GM21529 (cell line): ENCODE results near the gene DSC2.
"Not testable (repeated sequence)": the region's sequence is repeated elsewhere in the genome, so short reads cannot be mapped to it uniquely, and the experiment has no call there.

Experiments
- ATAC-seq: cut with Tn5 transposase; IDR thresholded peaks from one replicate; pipeline ENCODE4 v1.9.1; 2021; ENCODE audit not compliant: unreplicated experiment

Gene DSC2

DNA sequence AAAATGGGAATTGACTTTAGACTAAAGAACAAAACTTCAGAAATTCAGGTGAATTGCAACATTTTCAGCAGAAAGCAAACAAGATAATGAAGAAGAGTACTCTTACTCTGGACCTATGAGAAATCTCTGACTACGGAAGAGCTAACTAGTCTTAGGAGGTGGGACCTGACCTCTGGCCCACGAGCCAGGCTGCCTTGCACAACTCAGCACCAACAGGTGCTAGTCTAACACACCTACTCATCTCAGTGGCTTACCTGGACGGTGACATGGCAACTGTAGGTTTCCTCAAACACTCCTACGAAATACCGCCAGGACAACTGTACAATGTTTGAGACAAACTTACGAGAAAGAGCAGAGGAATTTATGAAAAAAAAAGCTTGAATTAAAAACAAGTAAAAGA is 56.6 kb downstream of the DSC2 start:
- ATAC-seq = no peak

- no peak for ATAC-seq
Measured at GRCh38 chr18:31044926-31045325, 57.3 kb downstream of the DSC2 start.

- no peak for ATAC-seq
Measured at GRCh38 chr18:31043709-31044108, 58.5 kb downstream of the DSC2 start.

- no peak for ATAC-seq
Measured at GRCh38 chr18:31042406-31043181, 59.6 kb downstream of the DSC2 start, which contains the start of gene DSC3. Gene DSC3, minus strand, starts transcription at chr18:31042742. Its CDS starts 82 bp downstream, at chr18:31042660.

GRCh38 chr18:31042084-31042405 is 60.2 kb downstream of the DSC2 start:
- no peak for ATAC-seq

DNA sequence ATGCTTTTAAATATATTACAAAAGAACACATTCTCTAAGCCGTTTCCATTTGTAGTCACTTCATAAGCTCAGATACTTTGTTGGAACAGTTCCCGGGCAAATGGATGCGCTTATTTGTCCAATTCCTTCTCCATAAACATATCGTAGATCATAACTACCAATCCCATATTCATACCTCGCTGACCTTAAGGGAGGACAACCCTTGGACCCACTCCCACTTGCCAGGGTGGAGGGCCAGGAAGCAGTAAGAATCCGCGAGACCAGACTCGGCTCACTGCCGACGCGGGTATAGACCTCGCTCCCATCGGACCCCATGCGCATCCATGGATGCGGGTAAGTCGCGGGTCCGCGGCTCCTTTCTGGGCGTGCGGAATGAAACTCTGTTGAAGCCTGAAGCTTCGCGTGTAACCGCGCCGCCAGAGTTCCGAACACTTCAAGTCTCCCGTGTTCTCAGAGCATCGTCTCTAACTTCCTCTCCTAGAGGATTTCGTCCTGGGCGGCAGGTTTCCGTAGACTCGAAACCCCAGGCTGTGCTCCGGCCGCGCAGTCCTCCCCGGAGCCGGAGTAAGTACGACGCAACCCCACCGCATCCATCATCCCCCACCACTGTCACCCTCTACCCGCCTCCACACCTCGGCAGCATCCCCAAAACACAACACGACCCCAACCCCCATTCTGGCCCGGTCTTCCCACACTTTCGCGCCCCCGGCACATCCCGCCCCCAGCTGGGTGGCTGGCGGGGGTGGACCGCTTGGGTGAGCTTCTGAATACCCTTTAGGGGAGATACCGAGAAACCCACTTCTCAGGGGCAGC is 60.7 kb downstream of the DSC2 start:
- no peak for ATAC-seq

DNA sequence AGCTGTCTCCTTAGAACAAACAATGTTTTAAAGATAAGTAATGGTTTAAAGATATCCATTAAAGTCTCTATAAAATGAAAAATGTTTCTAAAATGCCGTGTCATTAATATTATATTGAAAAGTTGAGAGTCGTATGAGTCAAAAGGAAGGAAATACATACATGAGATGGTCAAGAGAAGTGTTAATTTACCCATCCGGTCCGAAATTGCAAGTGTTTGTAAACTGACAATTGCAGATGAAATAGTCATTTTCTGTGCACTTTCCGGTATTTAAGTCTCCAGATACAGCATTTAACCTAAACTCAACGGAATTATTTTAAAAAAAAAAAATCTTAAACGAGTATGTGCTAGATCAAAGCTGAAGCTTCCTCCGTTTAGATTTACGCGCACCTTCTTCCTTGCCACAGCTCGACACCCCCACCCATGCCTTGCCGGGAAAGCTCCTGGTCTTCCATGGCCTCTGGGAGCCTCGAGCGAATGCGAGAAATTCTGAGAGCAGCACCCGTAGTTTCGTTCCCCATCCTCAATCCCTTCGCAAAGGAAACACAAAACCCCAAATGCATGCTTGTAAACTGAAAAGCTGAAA is 61.4 kb downstream of the DSC2 start:
- ATAC-seq = no peak

DNA sequence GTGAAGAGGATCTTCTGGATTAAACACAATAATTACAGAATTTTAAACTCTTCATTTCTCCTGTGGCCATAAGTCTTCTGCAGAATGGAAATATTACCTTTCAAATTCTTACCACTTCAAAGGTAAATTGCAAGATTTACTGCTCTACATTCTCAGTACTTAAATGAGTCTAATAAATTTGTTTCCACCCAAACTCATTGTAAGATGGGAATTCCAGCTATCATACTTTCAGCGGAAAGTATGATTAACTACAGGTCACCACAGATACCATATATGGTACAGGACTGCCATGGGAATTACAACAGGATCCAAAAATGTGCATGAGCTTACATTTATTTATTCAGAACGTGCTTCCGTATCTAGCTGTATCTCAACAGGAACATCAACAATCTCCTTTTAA is 62.8 kb downstream of the DSC2 start:
- no peak for ATAC-seq

DNA sequence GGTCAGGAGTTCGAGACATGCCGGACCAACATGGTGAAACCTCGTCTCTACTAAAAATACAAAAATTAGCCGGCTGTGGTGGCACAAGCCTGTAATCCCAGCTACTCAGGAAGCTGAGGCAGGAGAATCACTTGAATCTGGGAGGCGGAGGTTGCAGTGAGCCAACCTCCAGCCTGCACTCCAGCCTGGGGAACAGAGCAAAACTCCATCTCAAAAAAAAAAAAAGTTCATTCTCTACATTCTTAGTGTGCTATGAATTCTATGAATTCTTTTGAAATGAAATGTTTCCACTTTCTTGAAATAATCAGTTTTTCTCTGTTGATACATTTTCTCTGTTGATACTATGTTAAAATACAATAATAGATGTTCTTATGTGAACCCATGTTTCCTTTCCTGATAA is 64.5 kb downstream of the DSC2 start:
- ATAC-seq = not testable (repeated sequence)

- ATAC-seq = no peak
Measured at GRCh38 chr18:31034541-31034940, 67.7 kb downstream of the DSC2 start.

- ATAC-seq = no peak
Measured at GRCh38 chr18:31030574-31031278, 71.5 kb downstream of the DSC2 start.

- no peak for ATAC-seq
Measured at GRCh38 chr18:31015715-31016434, 86.3 kb downstream of the DSC2 start.

GRCh38 chr18:31011455-31011854 is 90.8 kb downstream of the DSC2 start:
- not testable (repeated sequence) for ATAC-seq

DNA sequence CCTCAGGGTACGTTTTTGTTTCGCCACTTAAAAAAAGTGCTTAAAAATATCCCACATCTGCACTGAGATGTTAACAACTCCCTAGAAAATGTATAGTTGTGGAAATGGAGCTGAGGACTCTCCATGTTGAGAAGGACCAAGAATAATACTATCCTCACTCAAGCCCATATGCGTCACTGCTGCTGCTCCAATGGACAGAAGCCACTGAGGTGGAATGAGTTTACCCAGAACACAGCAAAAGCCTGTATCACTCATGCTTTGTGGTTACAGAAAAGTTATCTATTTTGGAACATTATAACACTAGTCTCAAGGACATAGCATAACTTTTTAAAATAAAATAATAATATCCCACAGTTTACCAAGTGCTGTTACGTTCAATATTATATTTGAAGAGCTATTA is 91.6 kb downstream of the DSC2 start:
- no peak for ATAC-seq
